HFF-Myc (cell line): ENCODE data around the gene TBC1D22A.

Source experiments
- DNase-seq: peaks from one replicate; pipeline ENCODE4 v3.0.0-alpha.2; 2011; ENCODE audit warnings: low read depth; ENCODE audit errors: extremely low read depth
- H3K4me3 ChIP-seq: replicated peaks from 2 replicates; pipeline ENCODE4 v1.5.1; 2011; ENCODE audit warnings: low read depth, mild to moderate bottlenecking, control low read depth, low read length
- TF ChIP-seq, protein P1 (sequence below): IDR thresholded peaks from 2 replicates; pipeline ENCODE4 v1.5.1; 2012; ENCODE audit warnings: mild to moderate bottlenecking, low read depth, low read length, control low read depth; ENCODE audit errors: missing control alignments

TBC1D22A gene

GRCh38 chr22:46801826-46802607, 39.6 kb downstream of the TBC1D22A start:
- no peak for DNase-seq
- H3K4me3 ChIP-seq, result no peak overlapping the region
- TF ChIP-seq, protein P1, sequence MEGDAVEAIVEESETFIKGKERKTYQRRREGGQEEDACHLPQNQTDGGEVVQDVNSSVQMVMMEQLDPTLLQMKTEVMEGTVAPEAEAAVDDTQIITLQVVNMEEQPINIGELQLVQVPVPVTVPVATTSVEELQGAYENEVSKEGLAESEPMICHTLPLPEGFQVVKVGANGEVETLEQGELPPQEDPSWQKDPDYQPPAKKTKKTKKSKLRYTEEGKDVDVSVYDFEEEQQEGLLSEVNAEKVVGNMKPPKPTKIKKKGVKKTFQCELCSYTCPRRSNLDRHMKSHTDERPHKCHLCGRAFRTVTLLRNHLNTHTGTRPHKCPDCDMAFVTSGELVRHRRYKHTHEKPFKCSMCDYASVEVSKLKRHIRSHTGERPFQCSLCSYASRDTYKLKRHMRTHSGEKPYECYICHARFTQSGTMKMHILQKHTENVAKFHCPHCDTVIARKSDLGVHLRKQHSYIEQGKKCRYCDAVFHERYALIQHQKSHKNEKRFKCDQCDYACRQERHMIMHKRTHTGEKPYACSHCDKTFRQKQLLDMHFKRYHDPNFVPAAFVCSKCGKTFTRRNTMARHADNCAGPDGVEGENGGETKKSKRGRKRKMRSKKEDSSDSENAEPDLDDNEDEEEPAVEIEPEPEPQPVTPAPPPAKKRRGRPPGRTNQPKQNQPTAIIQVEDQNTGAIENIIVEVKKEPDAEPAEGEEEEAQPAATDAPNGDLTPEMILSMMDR, result no peak

DNA sequence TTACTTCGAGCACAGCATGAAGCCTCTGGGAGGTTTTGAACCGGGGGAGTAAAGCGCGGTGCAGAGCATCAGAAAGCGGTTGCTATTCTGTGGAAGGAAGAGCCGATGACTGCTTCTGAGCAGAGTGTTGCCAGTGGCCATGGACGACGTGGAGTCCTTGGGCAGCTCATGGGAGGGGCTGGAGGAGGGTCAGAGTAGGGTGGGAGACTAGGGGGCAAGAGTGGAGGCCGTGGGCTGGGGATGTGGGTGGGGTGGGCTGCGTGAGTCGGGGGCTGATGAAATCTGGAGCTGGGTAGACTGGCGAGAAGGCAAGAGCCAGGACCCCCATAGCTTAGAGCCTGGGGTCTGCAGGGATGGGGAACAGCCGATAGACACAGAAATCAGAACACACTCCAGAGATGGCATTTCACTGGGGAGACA, 40.2 kb downstream of the TBC1D22A start:
- H3K4me3 ChIP-seq, result no peak overlapping the region
- TF ChIP-seq, protein P1, result no peak

GRCh38 chr22:46803031-46803880, 40.8 kb downstream of the TBC1D22A start:
- H3K4me3 ChIP-seq, result no peak overlapping the region
- no peak for DNase-seq
- TF ChIP-seq, protein P1, result peak; percentile 94

More for the DNA sequence above, 40.2 kb downstream of the TBC1D22A start:
- no peak for DNase-seq

- DNase-seq, result no peak
- TF ChIP-seq, protein P1, result no peak
- H3K4me3 ChIP-seq, result no peak overlapping the region
Measured at GRCh38 chr22:46803936-46804335, 41.5 kb downstream of the TBC1D22A start.

DNA sequence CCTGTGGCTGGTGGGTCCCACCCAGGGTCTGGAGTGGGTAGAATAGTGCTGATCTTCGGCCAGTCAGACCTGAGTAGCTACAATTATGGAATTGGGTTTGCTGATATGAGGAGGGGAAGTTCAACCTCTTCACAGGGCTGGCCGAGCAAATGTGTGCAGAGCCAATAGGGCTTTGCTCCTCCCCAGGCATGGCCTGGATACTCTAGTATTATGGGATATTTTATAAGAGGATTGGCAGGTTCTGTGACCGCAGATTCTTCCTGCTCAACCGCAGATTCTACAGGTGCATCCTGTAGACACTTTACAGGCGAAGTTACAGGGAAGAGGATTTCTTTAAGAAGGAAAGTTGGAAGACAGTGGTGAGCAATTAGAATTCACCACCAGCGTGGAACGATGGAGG, 44.3 kb downstream of the TBC1D22A start:
- TF ChIP-seq, protein P1, result no peak
- no peak overlapping the region for H3K4me3 ChIP-seq
- DNase-seq, result no peak

DNA sequence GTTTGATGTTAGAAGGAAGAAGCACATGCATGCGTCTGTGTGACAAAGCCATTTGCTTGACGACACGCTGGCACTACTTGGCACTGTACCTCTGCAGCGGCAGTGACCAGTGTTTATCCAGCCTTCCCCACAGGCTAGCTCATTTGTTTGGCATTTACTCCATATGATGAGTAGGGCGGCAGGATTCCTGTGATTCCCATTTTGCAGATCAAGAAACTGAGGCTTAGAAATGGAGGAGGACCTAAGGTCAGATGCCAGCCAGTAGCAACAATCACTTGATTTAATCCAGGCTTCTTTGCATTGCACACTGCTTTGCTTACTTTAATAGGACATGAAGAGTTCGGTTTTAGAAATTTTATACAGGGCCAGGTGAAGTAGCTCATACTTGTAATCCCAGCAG, 45.0 kb downstream of the TBC1D22A start:
- no peak for DNase-seq
- H3K4me3 ChIP-seq, result no peak overlapping the region
- TF ChIP-seq, protein P1, result no peak
